ENCODE data around the gene COMMD1. TPM values are rescaled to one million over a fixed set of nuclear protein-coding genes. Genes with fewer than 3 reads are reported as not detected.
"Not testable (repeated sequence)": the region's sequence is repeated elsewhere in the genome, so short reads cannot be mapped to it uniquely, and the experiment has no call there.

The COMMD1 gene
- total and polyA plus RNA-seq, 3 donors from 2014 or later: 61.7 to 87.9 (median 85.2) TPM

- no peaks in the 10 kb centered on the region for H3K9me3 ChIP-seq
- intact Hi-C loops (cut with DNase I; ENCODE audit: low total_unique reads): no loop called here
- no peak overlapping the region for H3K27ac ChIP-seq
- no peaks in the 10 kb centered on the region for H3K27me3 ChIP-seq
- TF ChIP-seq CTCF (IDR thresholded peaks at IDR 0.05): no peak
- TF ChIP-seq POLR2A (IDR thresholded peaks at IDR 0.05): no peak
- H3K4me1 ChIP-seq: no peaks in the 10 kb centered on the region
- no peaks in the 10 kb centered on the region for H3K36me3 ChIP-seq (ENCODE audit: low read depth, missing control alignments)
- H3K4me3 ChIP-seq: no peak overlapping the region
- DNase-seq: no peak
Observed at GRCh38 chr2:62119311-62119974, 214.0 kb downstream of the COMMD1 start.

GRCh38 chr2:62126239-62126638 lies 220.8 kb downstream of the COMMD1 start:
- intact Hi-C loops (cut with DNase I; ENCODE audit: low total_unique reads); H3K27me3 ChIP-seq; H3K27ac ChIP-seq; H3K4me1 ChIP-seq; H3K9me3 ChIP-seq; H3K36me3 ChIP-seq (ENCODE audit: low read depth, missing control alignments); H3K4me3 ChIP-seq; DNase-seq: not testable (repeated sequence)
- WGBS, 2 donors: 98 to 100% methylated on average over 2 of the region's 2 CpGs

GRCh38 chr2:62133320-62133823 lies 227.9 kb downstream of the COMMD1 start:
- no peaks in the 10 kb centered on the region for H3K27me3 ChIP-seq
- no peak overlapping the region for H3K27ac ChIP-seq
- H3K9me3 ChIP-seq: no peaks in the 10 kb centered on the region
- no peak for DNase-seq
- no peaks in the 10 kb centered on the region for H3K4me1 ChIP-seq
- no peak overlapping the region for H3K4me3 ChIP-seq
- intact Hi-C loops (cut with DNase I; ENCODE audit: low total_unique reads): no loop called here
- TF ChIP-seq POLR2A (IDR thresholded peaks at IDR 0.05) (no peak), CTCF (IDR thresholded peaks at IDR 0.05) (no peak)
- WGBS, 2 donors: 89 to 98% methylated on average over 2 of the region's 2 CpGs
- H3K36me3 ChIP-seq (ENCODE audit: low read depth, missing control alignments): no peaks in the 10 kb centered on the region

GRCh38 chr2:62136956-62137830 lies 231.7 kb downstream of the COMMD1 start:
- 91 to 94% methylated on average over 3 of the region's 3 CpGs for WGBS, 2 donors
- no peak for DNase-seq

More at GRCh38 chr2:62136956-62137830, 231.7 kb downstream of the COMMD1 start:
- intact Hi-C loops (cut with DNase I; ENCODE audit: low total_unique reads): no loop called here
- no peaks in the 10 kb centered on the region for H3K27me3 ChIP-seq
- H3K4me1 ChIP-seq: no peaks in the 10 kb centered on the region
- TF ChIP-seq POLR2A (IDR thresholded peaks at IDR 0.05): no peak
- no peak for TF ChIP-seq CTCF (IDR thresholded peaks at IDR 0.05)
- no peak overlapping the region for H3K4me3 ChIP-seq
- no peaks in the 10 kb centered on the region for H3K9me3 ChIP-seq
- no peak overlapping the region for H3K27ac ChIP-seq
- H3K36me3 ChIP-seq (ENCODE audit: low read depth, missing control alignments): no peaks in the 10 kb centered on the region
